GM23338 (cell line): ENCODE data around the gene GCFC2. TPM values are rescaled to one million over a fixed set of nuclear protein-coding genes. Genes with fewer than 3 reads are reported as not detected.

Source experiments
- ATAC-seq: fragments of 200-7000 bp; cut with Tn5 transposase; 3 replicates; pipeline ENCODE4 v1.9.1; 2020
- DNase-seq: peaks from one replicate; pipeline ENCODE4 v3.0.0-alpha.2; 2015; ENCODE audit warnings: low spot score
- H2AFZ ChIP-seq: fragments of 200-600 bp; sonication (generic); 2 replicates; pipeline ENCODE4 v1.8.0; 2016; ENCODE audit warnings: antibody characterized with exemption, mild to moderate bottlenecking, moderate library complexity
- H3F3A ChIP-seq: fragments of 200-600 bp; sonication (generic); replicated peaks from 2 replicates; pipeline ENCODE4 v1.8.0; 2017; ENCODE audit warnings: antibody characterized with exemption, mixed run types, low read depth
- H3K27ac ChIP-seq: fragments of 200-600 bp; sonication (generic); 2 replicates; pipeline ENCODE4 v1.6.1; 2016; ENCODE audit warnings: low read depth
- H3K27me3 ChIP-seq: fragments of 200-600 bp; sonication (generic); 2 replicates; pipeline ENCODE4 v1.8.0; 2016; ENCODE audit warnings: mild to moderate bottlenecking, mixed run types, moderate library complexity; ENCODE audit not compliant: insufficient read depth
- H3K36me3 ChIP-seq: fragments of 200-600 bp; sonication (generic); 2 replicates; pipeline ENCODE4 v1.8.0; 2016; ENCODE audit warnings: mild to moderate bottlenecking; ENCODE audit not compliant: insufficient read depth
- H3K4me1 ChIP-seq: fragments of 200-600 bp; sonication (generic); 2 replicates; pipeline ENCODE4 v1.8.0; 2016; ENCODE audit warnings: mild to moderate bottlenecking, moderate library complexity; ENCODE audit not compliant: insufficient read depth
- H3K4me2 ChIP-seq: fragments of 200-600 bp; sonication (generic); 2 replicates; pipeline ENCODE4 v1.7.1; 2017; ENCODE audit warnings: mixed run types
- H3K4me3 ChIP-seq: fragments of 200-600 bp; sonication (generic); 2 replicates; pipeline ENCODE4 v1.6.1; 2016; ENCODE audit warnings: mixed run types
- H3K79me2 ChIP-seq: fragments of 200-600 bp; sonication (generic); replicated peaks from 2 replicates; pipeline ENCODE4 v1.8.0; 2017; ENCODE audit warnings: mild to moderate bottlenecking; ENCODE audit not compliant: insufficient read depth
- H3K9me2 ChIP-seq: fragments of 200-600 bp; sonication (generic); 2 replicates; pipeline ENCODE4 v1.8.0; 2017; ENCODE audit not compliant: insufficient read depth
- H4K20me1 ChIP-seq: fragments of 200-600 bp; sonication (generic); replicated peaks from 2 replicates; pipeline ENCODE4 v1.8.0; 2017; ENCODE audit warnings: mild to moderate bottlenecking; ENCODE audit not compliant: insufficient read depth
- H3K27ac Mint-ChIP-seq: 2 replicates; pipeline ENCODE4 v1.8.0; 2020; ENCODE audit warnings: inconsistent platforms, mild to moderate bottlenecking, moderate library complexity, mixed read lengths
- H3K27me3 Mint-ChIP-seq: 3 replicates; pipeline ENCODE4 v1.8.0; 2022; ENCODE audit warnings: low read depth, mild to moderate bottlenecking, moderate library complexity, mixed read lengths, inconsistent platforms; ENCODE audit not compliant: insufficient read depth, poor library complexity
- H3K36me3 Mint-ChIP-seq: 3 replicates; pipeline ENCODE4 v1.8.0; 2021; ENCODE audit warnings: low read depth, mild to moderate bottlenecking, inconsistent platforms, moderate library complexity, mixed read lengths
- H3K4me1 Mint-ChIP-seq: 3 replicates; pipeline ENCODE4 v1.8.0; 2020; ENCODE audit warnings: mild to moderate bottlenecking, inconsistent platforms, mixed read lengths
- H3K4me3 Mint-ChIP-seq: 3 replicates; pipeline ENCODE4 v1.8.0; 2021; ENCODE audit warnings: moderate library complexity, mild to moderate bottlenecking, inconsistent platforms, mixed read lengths
- H3K9me3 Mint-ChIP-seq: 3 replicates; pipeline ENCODE4 v1.8.0; 2020; ENCODE audit warnings: moderate library complexity, mild to moderate bottlenecking, inconsistent platforms, mixed read lengths
- CREB1 ChIP-seq: fragments of 250-450 bp; sonication (Bioruptor Pico); IDR thresholded peaks from 2 replicates; pipeline ENCODE4 v1.5.0; 2020; ENCODE audit warnings: low read depth, mild to moderate bottlenecking, moderate library complexity
- EZH2 ChIP-seq: fragments of 200-600 bp; sonication (generic); IDR thresholded peaks from one replicate; pipeline ENCODE4 v1.8.0; 2017; ENCODE audit warnings: antibody characterized with exemption, mild to moderate bottlenecking, low read depth; ENCODE audit not compliant: unreplicated experiment
- EZH2phosphoT487 ChIP-seq: fragments of 200-600 bp; sonication (generic); IDR thresholded peaks from one replicate; pipeline ENCODE4 v1.8.1; 2018; ENCODE audit warnings: antibody characterized with exemption; ENCODE audit not compliant: unreplicated experiment
- JUNB ChIP-seq: IDR thresholded peaks from one replicate; pipeline ENCODE4 v1.6.1; 2016; ENCODE audit warnings: antibody characterized with exemption; ENCODE audit not compliant: unreplicated experiment
- NANOG ChIP-seq: IDR thresholded peaks from 2 replicates; pipeline ENCODE4 v1.6.1; 2016; ENCODE audit warnings: antibody characterized with exemption, borderline replicate concordance
- POLR2AphosphoS5 ChIP-seq: IDR thresholded peaks from 2 replicates; pipeline ENCODE4 v1.6.1; 2016; ENCODE audit warnings: antibody characterized with exemption, low read depth
- STAT1 ChIP-seq: IDR thresholded peaks from one replicate; pipeline ENCODE4 v1.6.1; 2016; ENCODE audit warnings: antibody characterized with exemption; ENCODE audit not compliant: unreplicated experiment
- ZNF114 ChIP-seq: fragments of 250-450 bp; sonication (Bioruptor Pico); IDR thresholded peaks from 2 replicates; pipeline ENCODE4 v1.5.0; 2020; ENCODE audit warnings: mild to moderate bottlenecking, moderate library complexity
- ZNF331 ChIP-seq: fragments of 250-450 bp; sonication (Bioruptor Pico); IDR thresholded peaks from 2 replicates; pipeline ENCODE4 v1.5.0; 2020; ENCODE audit warnings: low read depth, mild to moderate bottlenecking, moderate library complexity
- polyA plus RNA-seq: library from polyadenylated mRNA; unstranded; fragments of >200 nt; fragmentation: Nextera tagmentation; extraction: Ambion mirVana; gene quantifications from 2 replicates; pipeline ENCODE4 v1.2.1, GENCODE V29; 2016
- total RNA-seq: library from RNA; depleted of rRNA; stranded (reverse); fragments of >200 nt; shearing (Covaris generic); gene quantifications from 2 replicates; pipeline ENCODE4 v1.2.3, GENCODE V29; 2014
- TF ChIP-seq, protein P1 (sequence below): IDR thresholded peaks from 2 replicates; pipeline ENCODE4 v1.6.1; 2016; ENCODE audit warnings: antibody characterized with exemption
- TF ChIP-seq, protein P2 (sequence below): IDR thresholded peaks from one replicate; pipeline ENCODE4 v1.6.1; 2018; ENCODE audit warnings: antibody characterized with exemption; ENCODE audit not compliant: unreplicated experiment
- TF ChIP-seq, protein P3 (sequence below), 2 experiments: fragments of 200-600 bp in 1 of 2; sonication (generic) in 1 of 2; conservative IDR thresholded peaks; 2 replicates each; pipeline versions ENCODE4 v1.5.1 to v1.6.1; 2016 to 2017; ENCODE audit warnings: antibody characterized with exemption in 2 of 2, low read depth in 2 of 2, mild to moderate bottlenecking in 2 of 2, moderate library complexity in 1 of 2
- TF ChIP-seq, protein P4 (sequence below): fragments of 250-450 bp; sonication (Bioruptor Pico); IDR thresholded peaks from 2 replicates; pipeline ENCODE4 v1.5.0; 2020; ENCODE audit warnings: mild to moderate bottlenecking, moderate library complexity

GCFC2 gene
- total and polyA plus RNA-seq, 2 experiments from 2014 or later: 23.8 to 26.2 TPM

DNA sequence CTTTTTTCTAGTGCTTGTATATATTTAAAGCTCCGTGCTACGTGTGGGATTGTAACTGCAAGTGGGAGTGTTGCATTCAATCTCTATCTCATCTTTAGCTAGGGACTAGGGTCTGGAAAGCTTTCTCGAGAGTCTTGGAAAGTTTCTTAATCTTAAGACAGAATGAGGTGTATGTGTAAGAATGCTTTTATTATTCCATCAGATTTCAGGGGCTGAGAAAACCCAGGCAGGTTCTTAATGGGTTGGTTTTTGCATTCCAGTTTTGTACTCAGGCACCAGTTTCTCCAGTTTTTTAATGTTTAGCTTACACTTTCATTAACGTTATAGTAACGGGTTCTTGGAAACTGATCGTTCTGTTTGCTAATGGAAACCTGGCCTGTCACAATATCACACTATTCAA lies 43.8 kb downstream of the GCFC2 start (continued):
- TF ChIP-seq CREB1 (CRISPR knock-in tag): no peak
- no peak for TF ChIP-seq NANOG
- no peak for TF ChIP-seq ZNF114 (CRISPR knock-in tag)
- no peak for TF ChIP-seq POLR2AphosphoS5

DNA sequence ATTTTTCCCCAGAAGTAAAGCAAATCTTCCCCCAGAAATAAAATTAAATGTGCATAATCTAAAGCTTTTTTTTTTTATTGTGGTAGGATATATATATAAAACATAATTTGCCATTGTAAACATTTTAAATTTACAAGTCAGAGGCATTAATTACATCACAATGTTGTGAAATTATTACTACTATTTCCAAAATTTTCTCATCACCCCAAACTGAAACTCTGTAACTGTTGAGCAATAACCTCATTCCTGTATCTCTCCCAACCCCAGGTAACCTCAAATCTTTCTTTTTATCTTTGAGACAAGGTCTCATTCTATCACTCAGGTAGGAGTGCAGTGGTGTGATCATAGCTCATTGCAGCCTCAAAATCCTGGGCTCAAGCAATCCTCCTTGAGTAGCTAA lies 52.9 kb downstream of the GCFC2 start:
- DNase-seq: no peak
- TF ChIP-seq POLR2AphosphoS5 (no peak), ZNF331 (CRISPR knock-in tag) (no peak), CREB1 (CRISPR knock-in tag) (no peak), EZH2phosphoT487 (no peak), JUNB (no peak), ZNF114 (CRISPR knock-in tag) (no peak), EZH2 (no peak), NANOG (no peak), STAT1 (no peak)
- TF ChIP-seq, protein P1, sequence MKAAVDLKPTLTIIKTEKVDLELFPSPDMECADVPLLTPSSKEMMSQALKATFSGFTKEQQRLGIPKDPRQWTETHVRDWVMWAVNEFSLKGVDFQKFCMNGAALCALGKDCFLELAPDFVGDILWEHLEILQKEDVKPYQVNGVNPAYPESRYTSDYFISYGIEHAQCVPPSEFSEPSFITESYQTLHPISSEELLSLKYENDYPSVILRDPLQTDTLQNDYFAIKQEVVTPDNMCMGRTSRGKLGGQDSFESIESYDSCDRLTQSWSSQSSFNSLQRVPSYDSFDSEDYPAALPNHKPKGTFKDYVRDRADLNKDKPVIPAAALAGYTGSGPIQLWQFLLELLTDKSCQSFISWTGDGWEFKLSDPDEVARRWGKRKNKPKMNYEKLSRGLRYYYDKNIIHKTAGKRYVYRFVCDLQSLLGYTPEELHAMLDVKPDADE: no peak
- TF ChIP-seq, protein P2, sequence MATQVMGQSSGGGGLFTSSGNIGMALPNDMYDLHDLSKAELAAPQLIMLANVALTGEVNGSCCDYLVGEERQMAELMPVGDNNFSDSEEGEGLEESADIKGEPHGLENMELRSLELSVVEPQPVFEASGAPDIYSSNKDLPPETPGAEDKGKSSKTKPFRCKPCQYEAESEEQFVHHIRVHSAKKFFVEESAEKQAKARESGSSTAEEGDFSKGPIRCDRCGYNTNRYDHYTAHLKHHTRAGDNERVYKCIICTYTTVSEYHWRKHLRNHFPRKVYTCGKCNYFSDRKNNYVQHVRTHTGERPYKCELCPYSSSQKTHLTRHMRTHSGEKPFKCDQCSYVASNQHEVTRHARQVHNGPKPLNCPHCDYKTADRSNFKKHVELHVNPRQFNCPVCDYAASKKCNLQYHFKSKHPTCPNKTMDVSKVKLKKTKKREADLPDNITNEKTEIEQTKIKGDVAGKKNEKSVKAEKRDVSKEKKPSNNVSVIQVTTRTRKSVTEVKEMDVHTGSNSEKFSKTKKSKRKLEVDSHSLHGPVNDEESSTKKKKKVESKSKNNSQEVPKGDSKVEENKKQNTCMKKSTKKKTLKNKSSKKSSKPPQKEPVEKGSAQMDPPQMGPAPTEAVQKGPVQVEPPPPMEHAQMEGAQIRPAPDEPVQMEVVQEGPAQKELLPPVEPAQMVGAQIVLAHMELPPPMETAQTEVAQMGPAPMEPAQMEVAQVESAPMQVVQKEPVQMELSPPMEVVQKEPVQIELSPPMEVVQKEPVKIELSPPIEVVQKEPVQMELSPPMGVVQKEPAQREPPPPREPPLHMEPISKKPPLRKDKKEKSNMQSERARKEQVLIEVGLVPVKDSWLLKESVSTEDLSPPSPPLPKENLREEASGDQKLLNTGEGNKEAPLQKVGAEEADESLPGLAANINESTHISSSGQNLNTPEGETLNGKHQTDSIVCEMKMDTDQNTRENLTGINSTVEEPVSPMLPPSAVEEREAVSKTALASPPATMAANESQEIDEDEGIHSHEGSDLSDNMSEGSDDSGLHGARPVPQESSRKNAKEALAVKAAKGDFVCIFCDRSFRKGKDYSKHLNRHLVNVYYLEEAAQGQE: no peak
- TF ChIP-seq, protein P3, sequence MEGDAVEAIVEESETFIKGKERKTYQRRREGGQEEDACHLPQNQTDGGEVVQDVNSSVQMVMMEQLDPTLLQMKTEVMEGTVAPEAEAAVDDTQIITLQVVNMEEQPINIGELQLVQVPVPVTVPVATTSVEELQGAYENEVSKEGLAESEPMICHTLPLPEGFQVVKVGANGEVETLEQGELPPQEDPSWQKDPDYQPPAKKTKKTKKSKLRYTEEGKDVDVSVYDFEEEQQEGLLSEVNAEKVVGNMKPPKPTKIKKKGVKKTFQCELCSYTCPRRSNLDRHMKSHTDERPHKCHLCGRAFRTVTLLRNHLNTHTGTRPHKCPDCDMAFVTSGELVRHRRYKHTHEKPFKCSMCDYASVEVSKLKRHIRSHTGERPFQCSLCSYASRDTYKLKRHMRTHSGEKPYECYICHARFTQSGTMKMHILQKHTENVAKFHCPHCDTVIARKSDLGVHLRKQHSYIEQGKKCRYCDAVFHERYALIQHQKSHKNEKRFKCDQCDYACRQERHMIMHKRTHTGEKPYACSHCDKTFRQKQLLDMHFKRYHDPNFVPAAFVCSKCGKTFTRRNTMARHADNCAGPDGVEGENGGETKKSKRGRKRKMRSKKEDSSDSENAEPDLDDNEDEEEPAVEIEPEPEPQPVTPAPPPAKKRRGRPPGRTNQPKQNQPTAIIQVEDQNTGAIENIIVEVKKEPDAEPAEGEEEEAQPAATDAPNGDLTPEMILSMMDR (conservative IDR thresholded peaks at IDR 0.05; ENCODE audit: low read depth in 2 of 2): no peak
- TF ChIP-seq, protein P4, sequence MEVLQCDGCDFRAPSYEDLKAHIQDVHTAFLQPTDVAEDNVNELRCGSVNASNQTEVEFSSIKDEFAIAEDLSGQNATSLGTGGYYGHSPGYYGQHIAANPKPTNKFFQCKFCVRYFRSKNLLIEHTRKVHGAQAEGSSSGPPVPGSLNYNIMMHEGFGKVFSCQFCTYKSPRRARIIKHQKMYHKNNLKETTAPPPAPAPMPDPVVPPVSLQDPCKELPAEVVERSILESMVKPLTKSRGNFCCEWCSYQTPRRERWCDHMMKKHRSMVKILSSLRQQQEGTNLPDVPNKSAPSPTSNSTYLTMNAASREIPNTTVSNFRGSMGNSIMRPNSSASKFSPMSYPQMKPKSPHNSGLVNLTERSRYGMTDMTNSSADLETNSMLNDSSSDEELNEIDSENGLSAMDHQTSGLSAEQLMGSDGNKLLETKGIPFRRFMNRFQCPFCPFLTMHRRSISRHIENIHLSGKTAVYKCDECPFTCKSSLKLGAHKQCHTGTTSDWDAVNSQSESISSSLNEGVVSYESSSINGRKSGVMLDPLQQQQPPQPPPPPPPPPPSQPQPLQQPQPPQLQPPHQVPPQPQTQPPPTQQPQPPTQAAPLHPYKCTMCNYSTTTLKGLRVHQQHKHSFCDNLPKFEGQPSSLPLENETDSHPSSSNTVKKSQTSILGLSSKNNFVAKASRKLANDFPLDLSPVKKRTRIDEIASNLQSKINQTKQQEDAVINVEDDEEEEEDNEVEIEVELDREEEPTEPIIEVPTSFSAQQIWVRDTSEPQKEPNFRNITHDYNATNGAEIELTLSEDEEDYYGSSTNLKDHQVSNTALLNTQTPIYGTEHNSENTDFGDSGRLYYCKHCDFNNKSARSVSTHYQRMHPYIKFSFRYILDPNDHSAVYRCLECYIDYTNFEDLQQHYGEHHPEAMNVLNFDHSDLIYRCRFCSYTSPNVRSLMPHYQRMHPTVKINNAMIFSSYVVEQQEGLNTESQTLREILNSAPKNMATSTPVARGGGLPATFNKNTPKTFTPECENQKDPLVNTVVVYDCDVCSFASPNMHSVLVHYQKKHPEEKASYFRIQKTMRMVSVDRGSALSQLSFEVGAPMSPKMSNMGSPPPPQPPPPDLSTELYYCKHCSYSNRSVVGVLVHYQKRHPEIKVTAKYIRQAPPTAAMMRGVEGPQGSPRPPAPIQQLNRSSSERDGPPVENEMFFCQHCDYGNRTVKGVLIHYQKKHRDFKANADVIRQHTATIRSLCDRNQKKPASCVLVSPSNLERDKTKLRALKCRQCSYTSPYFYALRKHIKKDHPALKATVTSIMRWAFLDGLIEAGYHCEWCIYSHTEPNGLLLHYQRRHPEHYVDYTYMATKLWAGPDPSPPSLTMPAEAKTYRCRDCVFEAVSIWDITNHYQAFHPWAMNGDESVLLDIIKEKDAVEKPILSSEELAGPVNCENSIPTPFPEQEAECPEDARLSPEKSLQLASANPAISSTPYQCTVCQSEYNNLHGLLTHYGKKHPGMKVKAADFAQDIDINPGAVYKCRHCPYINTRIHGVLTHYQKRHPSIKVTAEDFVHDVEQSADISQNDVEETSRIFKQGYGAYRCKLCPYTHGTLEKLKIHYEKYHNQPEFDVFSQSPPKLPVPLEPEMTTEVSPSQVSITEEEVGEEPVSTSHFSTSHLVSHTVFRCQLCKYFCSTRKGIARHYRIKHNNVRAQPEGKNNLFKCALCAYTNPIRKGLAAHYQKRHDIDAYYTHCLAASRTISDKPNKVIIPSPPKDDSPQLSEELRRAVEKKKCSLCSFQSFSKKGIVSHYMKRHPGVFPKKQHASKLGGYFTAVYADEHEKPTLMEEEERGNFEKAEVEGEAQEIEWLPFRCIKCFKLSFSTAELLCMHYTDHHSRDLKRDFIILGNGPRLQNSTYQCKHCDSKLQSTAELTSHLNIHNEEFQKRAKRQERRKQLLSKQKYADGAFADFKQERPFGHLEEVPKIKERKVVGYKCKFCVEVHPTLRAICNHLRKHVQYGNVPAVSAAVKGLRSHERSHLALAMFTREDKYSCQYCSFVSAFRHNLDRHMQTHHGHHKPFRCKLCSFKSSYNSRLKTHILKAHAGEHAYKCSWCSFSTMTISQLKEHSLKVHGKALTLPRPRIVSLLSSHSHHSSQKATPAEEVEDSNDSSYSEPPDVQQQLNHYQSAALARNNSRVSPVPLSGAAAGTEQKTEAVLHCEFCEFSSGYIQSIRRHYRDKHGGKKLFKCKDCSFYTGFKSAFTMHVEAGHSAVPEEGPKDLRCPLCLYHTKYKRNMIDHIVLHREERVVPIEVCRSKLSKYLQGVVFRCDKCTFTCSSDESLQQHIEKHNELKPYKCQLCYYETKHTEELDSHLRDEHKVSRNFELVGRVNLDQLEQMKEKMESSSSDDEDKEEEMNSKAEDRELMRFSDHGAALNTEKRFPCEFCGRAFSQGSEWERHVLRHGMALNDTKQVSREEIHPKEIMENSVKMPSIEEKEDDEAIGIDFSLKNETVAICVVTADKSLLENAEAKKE (CRISPR knock-in tag): no peak
- H3K36me3 Mint-ChIP-seq: peaks cover 70% of the 10 kb centered on the region
- no peaks in the 10 kb centered on the region for H3K9me3 Mint-ChIP-seq
- Histone ChIP-seq H2AFZ (no peak overlapping the region), H3K4me1 (peaks cover 6% of the 10 kb centered on the region; the same call in 1 of the 2 replicates), H3K27ac (no peak overlapping the region), H3K9me2 (no peaks in the 10 kb centered on the region), H3K4me3 (no peak overlapping the region), H3K36me3 (peaks cover 27% of the 10 kb centered on the region), H3K4me2 (no peak overlapping the region), H4K20me1 (no peaks in the 10 kb centered on the region; the same call in none of the 2 replicates), H3F3A (no peaks in the 10 kb centered on the region), H3K27me3 (no peaks in the 10 kb centered on the region), H3K79me2 (peaks cover 36% of the 10 kb centered on the region)
- H3K27ac Mint-ChIP-seq: no peak overlapping the region; the same call in 1 of the 2 replicates
- peaks cover 2% of the 10 kb centered on the region for H3K27me3 Mint-ChIP-seq
- H3K4me3 Mint-ChIP-seq: no peak overlapping the region
- peaks cover 16% of the 10 kb centered on the region for H3K4me1 Mint-ChIP-seq
- no peak for ATAC-seq
